Uterus (tissue), 2 donors: ENCODE measurements around the gene YIF1A.

Experiments used
- POLR2A ChIP-seq, 2 donors: fragments of 450-650 bp; IDR thresholded peaks; one replicate each; pipeline ENCODE4 v1.6.1; 2016; ENCODE audit warnings: antibody characterized with exemption in 2 of 2, mild to moderate bottlenecking in 1 of 2, moderate library complexity in 1 of 2
- TF ChIP-seq, protein P1 (sequence below), 4 experiments: fragments of 200-600 bp in 2 of 4; fragments of 450-650 bp in 2 of 4; sonication (generic) in 2 of 4; IDR thresholded peaks; one replicate each; pipeline ENCODE4 v1.5.1; 2016 to 2019; ENCODE audit warnings: antibody characterized with exemption in 4 of 4, mild to moderate bottlenecking in 2 of 4, moderate library complexity in 1 of 4

DNA sequence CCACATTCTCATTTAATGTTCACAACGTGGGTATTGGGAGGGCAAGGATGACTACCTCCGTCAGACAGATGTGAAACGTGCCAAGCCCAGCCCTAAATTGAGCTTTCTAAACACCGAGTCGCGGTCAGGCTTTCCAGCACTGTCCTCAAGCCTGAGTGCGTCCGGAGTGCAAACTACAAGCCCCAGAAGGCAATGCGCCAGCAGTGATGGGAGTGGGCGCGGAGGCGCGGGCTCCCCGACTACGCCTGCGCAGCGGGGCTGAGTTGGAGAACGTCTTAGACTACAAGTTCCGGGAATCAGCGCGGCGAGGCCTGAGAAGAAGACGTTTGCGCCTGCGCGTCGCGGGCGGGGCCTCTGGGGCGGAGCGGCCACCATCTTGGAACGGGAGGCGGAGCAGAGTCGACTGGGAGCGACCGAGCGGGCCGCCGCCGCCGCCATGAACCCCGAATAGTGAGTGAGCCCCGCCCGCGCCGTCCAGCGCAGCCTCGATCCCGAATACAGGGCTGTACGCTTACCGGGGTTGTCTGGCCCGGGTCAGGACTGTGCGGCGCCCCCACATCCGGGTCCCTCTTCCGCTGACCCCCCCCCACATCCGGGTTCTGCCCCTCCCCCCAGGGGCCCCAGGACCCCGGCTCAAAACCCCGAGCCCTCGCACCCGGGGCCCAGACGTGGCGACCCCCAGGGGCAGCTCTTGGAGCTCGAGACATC lies 20.5 kb downstream of the YIF1A start, which contains the start of gene RAB1B:
- TF ChIP-seq, protein P1, sequence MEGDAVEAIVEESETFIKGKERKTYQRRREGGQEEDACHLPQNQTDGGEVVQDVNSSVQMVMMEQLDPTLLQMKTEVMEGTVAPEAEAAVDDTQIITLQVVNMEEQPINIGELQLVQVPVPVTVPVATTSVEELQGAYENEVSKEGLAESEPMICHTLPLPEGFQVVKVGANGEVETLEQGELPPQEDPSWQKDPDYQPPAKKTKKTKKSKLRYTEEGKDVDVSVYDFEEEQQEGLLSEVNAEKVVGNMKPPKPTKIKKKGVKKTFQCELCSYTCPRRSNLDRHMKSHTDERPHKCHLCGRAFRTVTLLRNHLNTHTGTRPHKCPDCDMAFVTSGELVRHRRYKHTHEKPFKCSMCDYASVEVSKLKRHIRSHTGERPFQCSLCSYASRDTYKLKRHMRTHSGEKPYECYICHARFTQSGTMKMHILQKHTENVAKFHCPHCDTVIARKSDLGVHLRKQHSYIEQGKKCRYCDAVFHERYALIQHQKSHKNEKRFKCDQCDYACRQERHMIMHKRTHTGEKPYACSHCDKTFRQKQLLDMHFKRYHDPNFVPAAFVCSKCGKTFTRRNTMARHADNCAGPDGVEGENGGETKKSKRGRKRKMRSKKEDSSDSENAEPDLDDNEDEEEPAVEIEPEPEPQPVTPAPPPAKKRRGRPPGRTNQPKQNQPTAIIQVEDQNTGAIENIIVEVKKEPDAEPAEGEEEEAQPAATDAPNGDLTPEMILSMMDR (IDR thresholded peaks at IDR 0.05), result peak in 1 of 4 experiments; percentile 2
- TF ChIP-seq POLR2A (IDR thresholded peaks at IDR 0.05), result peak; percentile 81 to 82
